ENCODE data around the gene TBL2.
"Not testable (repeated sequence)": the region's sequence is repeated elsewhere in the genome, so short reads cannot be mapped to it uniquely, and the experiment has no call there.

TBL2 gene

GRCh38 chr7:73613954-73614735, 35.8 kb upstream of the TBL2 start:
- TF ChIP-seq ZNF274 (IDR thresholded peaks at IDR 0.05; ENCODE audit: low read depth, low read length): no peak
- H3K4me3 ChIP-seq (ENCODE audit: low read length): no peak overlapping the region

- H3K4me3 ChIP-seq (ENCODE audit: low read length): no peak overlapping the region
- TF ChIP-seq ZNF274 (IDR thresholded peaks at IDR 0.05; ENCODE audit: low read depth, low read length): no peak
Measured at GRCh38 chr7:73612598-73613269, 34.4 kb upstream of the TBL2 start.

GRCh38 chr7:73611017-73611555, 32.7 kb upstream of the TBL2 start:
- no peak overlapping the region for H3K4me3 ChIP-seq (ENCODE audit: low read length)
- TF ChIP-seq ZNF274 (IDR thresholded peaks at IDR 0.05; ENCODE audit: low read depth, low read length): no peak

GRCh38 chr7:73610105-73610504, 31.7 kb upstream of the TBL2 start:
- no peak overlapping the region for H3K4me3 ChIP-seq (ENCODE audit: low read length)
- TF ChIP-seq ZNF274 (IDR thresholded peaks at IDR 0.05; ENCODE audit: low read depth, low read length): no peak

- H3K4me3 ChIP-seq (ENCODE audit: low read length): not testable (repeated sequence)
Measured at GRCh38 chr7:73607692-73607983, 29.3 kb upstream of the TBL2 start.

GRCh38 chr7:73606801-73607691, 28.7 kb upstream of the TBL2 start:
- no peak for TF ChIP-seq ZNF274 (IDR thresholded peaks at IDR 0.05; ENCODE audit: low read depth, low read length)
- H3K4me3 ChIP-seq (ENCODE audit: low read length): no peak overlapping the region

GRCh38 chr7:73605601-73606220, 27.3 kb upstream of the TBL2 start:
- TF ChIP-seq ZNF274 (IDR thresholded peaks at IDR 0.05; ENCODE audit: low read depth, low read length): no peak
- H3K4me3 ChIP-seq (ENCODE audit: low read length): no peak overlapping the region

GRCh38 chr7:73602721-73603651, 24.6 kb upstream of the TBL2 start:
- H3K4me3 ChIP-seq (ENCODE audit: low read length): no peak overlapping the region
- no peak for TF ChIP-seq ZNF274 (IDR thresholded peaks at IDR 0.05; ENCODE audit: low read depth, low read length)

- no peak for TF ChIP-seq ZNF274 (IDR thresholded peaks at IDR 0.05; ENCODE audit: low read depth, low read length)
Measured at GRCh38 chr7:73599916-73600315, 21.5 kb upstream of the TBL2 start.

GRCh38 chr7:73599151-73599882, 20.9 kb upstream of the TBL2 start:
- TF ChIP-seq ZNF274 (IDR thresholded peaks at IDR 0.05; ENCODE audit: low read depth, low read length): no peak
- no peak overlapping the region for H3K4me3 ChIP-seq (ENCODE audit: low read length)

More at GRCh38 chr7:73599916-73600315, 21.5 kb upstream of the TBL2 start:
- H3K4me3 ChIP-seq (ENCODE audit: low read length): no peak overlapping the region

- H3K4me3 ChIP-seq (ENCODE audit: low read length): no peak overlapping the region
- TF ChIP-seq ZNF274 (IDR thresholded peaks at IDR 0.05; ENCODE audit: low read depth, low read length): no peak
Measured at GRCh38 chr7:73597978-73598782, 19.8 kb upstream of the TBL2 start.
